HUES64 (cell line): ENCODE measurements around the gene CCL17.
"Not testable (repeated sequence)": the region's sequence is repeated elsewhere in the genome, so short reads cannot be mapped to it uniquely, and the experiment has no call there.

Experiments
- H3K27ac ChIP-seq: 2 replicates; pipeline ENCODE4 v1.7.0; 2013; ENCODE audit warnings: low read depth, low read length, inconsistent platforms
- H3K27me3 ChIP-seq: 2 replicates; pipeline ENCODE4 v1.6.1; 2013; ENCODE audit warnings: mild to moderate bottlenecking, low read length; ENCODE audit not compliant: insufficient read depth
- H3K36me3 ChIP-seq: 2 replicates; pipeline ENCODE4 v1.6.1; 2013; ENCODE audit warnings: mild to moderate bottlenecking, low read length; ENCODE audit not compliant: insufficient read depth
- H3K4me1 ChIP-seq: 2 replicates; pipeline ENCODE4 v1.6.1; 2013; ENCODE audit warnings: mild to moderate bottlenecking, low read length, moderate library complexity; ENCODE audit not compliant: insufficient read depth
- H3K4me3 ChIP-seq: 2 replicates; pipeline ENCODE4 v1.5.1; 2013; ENCODE audit warnings: mild to moderate bottlenecking, low read length, moderate library complexity
- H3K9ac ChIP-seq: 2 replicates; pipeline ENCODE4 v1.6.1; 2013; ENCODE audit warnings: mild to moderate bottlenecking, low read depth, low read length
- H3K9me3 ChIP-seq: 2 replicates; pipeline ENCODE4 v1.6.1; 2013; ENCODE audit warnings: low read depth, low read length; ENCODE audit not compliant: insufficient read depth
- WGBS: fragments of 150-250, 120-280 bp; methylation state at CpG from one replicate; pipeline ENCODE4 v1.1.7; 2013; ENCODE audit warnings: missing lambda C conversion rate; 5-methylcytosine and 5-hydroxymethylcytosine counted together

Gene CCL17

DNA sequence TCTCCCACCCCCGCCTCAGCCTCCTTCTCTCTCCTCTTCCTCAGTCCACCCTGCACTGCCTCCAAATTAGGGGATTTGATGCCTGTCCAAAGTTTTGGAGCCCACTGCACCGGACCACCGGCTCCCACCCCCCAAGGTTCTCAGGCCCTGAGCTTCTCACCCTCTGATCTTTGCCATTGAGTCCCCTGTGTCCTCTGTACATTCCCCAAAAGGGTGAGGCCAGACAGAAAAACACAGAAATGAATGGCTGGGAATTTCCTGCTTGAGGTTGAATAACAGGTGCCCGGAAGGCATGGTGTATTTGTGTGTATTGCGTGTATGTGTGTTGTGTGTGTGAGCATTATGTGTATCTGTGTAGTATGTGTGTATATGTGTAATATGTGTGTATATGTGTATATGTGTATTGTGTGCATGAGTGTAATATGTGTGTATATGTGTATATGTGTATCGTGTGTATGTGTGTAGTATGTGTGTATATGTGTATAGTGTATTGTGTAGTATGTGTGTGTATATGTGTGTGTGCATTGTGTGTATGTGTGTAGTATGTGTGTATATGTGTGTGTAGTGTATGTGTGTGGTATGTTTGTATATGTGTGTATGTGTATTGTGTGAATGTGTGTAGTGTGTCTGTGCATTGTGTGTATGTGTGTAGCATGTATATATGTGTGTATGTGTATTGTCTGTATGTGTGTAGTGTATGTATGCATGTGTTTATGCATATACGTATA, 16.0 kb upstream of the CCL17 start:
- Histone ChIP-seq H3K27ac (no peak overlapping the region), H3K27me3 (peaks cover 3% of the 10 kb centered on the region; the same call in 1 of the 2 replicates), H3K9me3 (no peaks in the 10 kb centered on the region), H3K4me3 (no peak overlapping the region), H3K9ac (no peak overlapping the region), H3K36me3 (no peaks in the 10 kb centered on the region), H3K4me1 (peaks cover 6% of the 10 kb centered on the region; the same call in 1 of the 2 replicates)
- 93% methylated on average over 7 of the region's 7 CpGs for WGBS

DNA sequence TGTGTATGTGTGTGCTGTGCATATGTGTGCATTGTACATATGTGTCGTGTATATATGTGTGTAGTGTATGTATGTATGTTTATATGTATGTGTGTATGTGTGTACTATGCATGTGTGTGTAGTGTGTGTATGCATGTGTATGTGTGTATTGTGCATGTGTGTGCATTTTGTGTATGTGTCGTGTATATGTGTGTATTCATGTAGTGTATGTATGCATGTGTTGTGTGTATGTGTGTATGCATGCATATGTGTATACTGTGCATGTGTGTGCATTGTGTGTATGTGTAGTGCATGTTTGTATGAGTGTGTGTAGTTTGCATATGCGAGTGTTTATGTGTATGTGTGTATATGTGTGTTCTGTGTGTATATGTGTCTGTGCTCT, 15.5 kb upstream of the CCL17 start:
- Histone ChIP-seq H3K9ac (no peak overlapping the region), H3K9me3 (no peaks in the 10 kb centered on the region), H3K27me3 (peaks cover 3% of the 10 kb centered on the region; the same call in 1 of the 2 replicates), H3K36me3 (no peaks in the 10 kb centered on the region), H3K4me3 (no peak overlapping the region), H3K4me1 (peaks cover 6% of the 10 kb centered on the region; the same call in 1 of the 2 replicates), H3K27ac (no peak overlapping the region)
- 87% methylated on average over 3 of the region's 3 CpGs for WGBS

DNA sequence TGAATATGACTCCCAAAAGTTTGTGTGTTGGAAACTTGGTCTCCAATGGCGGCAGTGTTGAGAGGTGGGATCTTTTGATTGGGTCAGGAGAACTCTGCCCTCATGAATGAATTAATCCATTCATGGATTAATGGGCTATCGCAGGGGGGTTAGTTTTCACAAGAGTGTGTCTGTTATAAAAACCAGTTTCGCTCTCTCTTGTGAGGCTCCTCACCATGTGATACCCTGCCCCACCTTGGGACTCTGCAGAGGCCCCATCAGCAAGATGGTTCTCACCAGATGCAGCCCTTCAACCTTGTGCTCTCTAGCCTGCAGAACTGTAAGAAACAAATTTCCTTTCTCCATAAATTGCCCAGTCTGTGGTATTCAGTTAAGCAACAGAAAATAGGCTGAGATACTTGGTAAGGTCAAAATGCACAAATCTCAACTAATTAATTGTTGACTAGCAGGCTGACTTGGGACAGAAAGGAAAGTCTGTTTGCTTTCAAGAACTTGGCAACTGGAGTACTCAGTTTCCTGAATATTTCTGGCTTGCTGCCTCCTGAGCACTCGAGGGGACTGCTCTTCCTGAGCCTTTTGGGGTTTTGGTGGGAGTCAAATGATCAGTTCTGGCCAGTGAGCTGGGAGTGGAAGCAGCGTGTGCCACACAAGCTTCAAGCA, 13.8 kb upstream of the CCL17 start:
- H3K9ac ChIP-seq, result no peak overlapping the region
- H3K27ac ChIP-seq, result no peak overlapping the region
- peaks cover 6% of the 10 kb centered on the region; the same call in 1 of the 2 replicates for H3K4me1 ChIP-seq
- H3K9me3 ChIP-seq, result no peaks in the 10 kb centered on the region
- no peak overlapping the region for H3K4me3 ChIP-seq
- no peaks in the 10 kb centered on the region for H3K36me3 ChIP-seq
- WGBS, result 93% methylated on average over 5 of the region's 5 CpGs
- peaks cover 3% of the 10 kb centered on the region; the same call in 1 of the 2 replicates for H3K27me3 ChIP-seq

DNA sequence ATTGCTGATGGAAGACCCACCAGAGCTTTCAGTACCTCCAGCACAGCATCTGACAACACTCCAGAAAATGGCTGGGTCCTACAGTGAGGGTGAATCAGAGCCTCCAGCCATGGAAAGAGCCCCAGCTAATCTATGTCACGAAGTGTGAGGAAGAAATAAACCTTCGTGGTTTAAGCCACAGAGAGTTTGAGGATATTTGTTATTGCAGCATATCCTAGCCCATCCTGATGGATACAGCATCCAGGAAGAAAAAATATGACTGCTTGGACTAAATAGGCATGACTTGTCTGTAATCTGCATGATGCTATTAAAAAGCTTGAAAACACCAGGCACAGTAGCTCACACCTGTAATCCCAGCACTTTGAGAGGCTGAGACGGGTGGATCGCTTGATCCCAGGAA, 13.3 kb upstream of the CCL17 start:
- H3K36me3 ChIP-seq, result no peaks in the 10 kb centered on the region
- WGBS, result 93% methylated on average over 4 of the region's 4 CpGs
- H3K9ac ChIP-seq, result no peak overlapping the region
- H3K27me3 ChIP-seq, result peaks cover 3% of the 10 kb centered on the region; the same call in 1 of the 2 replicates
- H3K4me1 ChIP-seq, result peaks cover 4% of the 10 kb centered on the region; the same call in 1 of the 2 replicates
- no peak overlapping the region for H3K4me3 ChIP-seq
- no peak overlapping the region for H3K27ac ChIP-seq
- H3K9me3 ChIP-seq, result no peaks in the 10 kb centered on the region

DNA sequence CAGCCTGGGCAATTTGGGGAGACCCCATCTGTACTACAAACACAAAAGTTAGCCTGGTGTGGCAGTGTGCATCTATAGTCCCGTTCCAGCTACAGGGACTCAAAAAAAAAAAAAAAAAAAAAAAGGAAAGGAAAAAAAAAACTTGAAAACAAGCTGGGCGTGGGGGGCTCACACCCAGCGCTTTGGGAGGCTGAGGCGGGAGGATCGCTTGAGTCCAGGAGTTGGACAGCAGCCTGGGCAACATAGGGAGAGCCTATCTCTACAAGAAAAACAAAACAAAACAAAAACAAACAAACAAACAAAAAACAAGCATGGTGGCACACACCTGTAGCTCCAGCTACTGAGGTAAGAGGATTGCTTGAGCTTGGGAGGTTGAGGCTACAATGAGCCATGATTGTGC, 12.9 kb upstream of the CCL17 start:
- H3K9me3 ChIP-seq, result no peaks in the 10 kb centered on the region
- H3K9ac ChIP-seq, result no peak overlapping the region
- no peak overlapping the region for H3K27ac ChIP-seq
- no peak overlapping the region for H3K4me3 ChIP-seq
- no peaks in the 10 kb centered on the region for H3K36me3 ChIP-seq
- 88% methylated on average over 5 of the region's 5 CpGs for WGBS
- peaks cover 3% of the 10 kb centered on the region; the same call in 1 of the 2 replicates for H3K27me3 ChIP-seq
- H3K4me1 ChIP-seq, result no peaks in the 10 kb centered on the region

DNA sequence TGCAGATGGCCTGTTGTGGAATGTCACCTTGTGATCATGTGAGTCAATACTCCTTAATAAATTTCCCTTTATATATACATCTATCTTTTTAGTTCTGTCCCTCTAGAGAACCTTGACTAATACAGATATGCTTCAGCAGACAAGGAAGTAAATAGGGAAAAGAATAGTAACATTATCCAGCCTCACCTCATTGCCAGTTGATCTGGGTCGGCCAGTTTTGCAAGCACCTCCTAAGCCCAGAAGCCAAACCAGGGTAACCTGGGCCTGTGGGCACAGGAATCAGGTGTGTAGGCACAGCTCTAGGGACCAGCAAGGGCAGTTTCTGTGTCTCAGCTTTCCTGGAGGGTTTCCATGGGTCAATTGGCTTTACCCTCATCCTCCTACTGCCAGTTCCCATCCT, 11.9 kb upstream of the CCL17 start:
- peaks cover 3% of the 10 kb centered on the region; the same call in 1 of the 2 replicates for H3K27me3 ChIP-seq
- no peak overlapping the region for H3K4me3 ChIP-seq
- H3K4me1 ChIP-seq, result no peaks in the 10 kb centered on the region
- WGBS, result 80% methylated on average over 1 of the region's 1 CpG
- no peak overlapping the region for H3K9ac ChIP-seq
- H3K9me3 ChIP-seq, result no peaks in the 10 kb centered on the region
- H3K36me3 ChIP-seq, result no peaks in the 10 kb centered on the region
- H3K27ac ChIP-seq, result no peak overlapping the region

DNA sequence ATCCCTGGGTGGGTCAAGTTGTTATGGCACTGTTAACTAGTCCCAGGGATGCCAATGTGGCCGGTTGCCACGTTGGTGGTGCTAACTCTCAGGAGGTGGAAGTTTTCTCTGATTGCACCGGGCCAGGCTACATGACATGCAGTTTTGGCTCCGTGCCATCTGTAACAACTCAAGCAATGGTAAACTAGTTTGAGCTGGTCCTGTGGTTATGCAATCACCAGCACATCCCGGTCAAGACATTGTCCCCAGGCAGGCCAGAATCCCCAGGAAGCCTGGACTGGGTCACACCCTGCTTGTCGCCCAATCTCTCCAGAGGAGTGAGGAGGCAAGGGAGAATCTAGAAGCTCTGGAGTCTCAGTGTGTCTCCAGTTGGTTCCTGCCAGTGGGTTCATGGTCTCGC, 10.1 kb upstream of the CCL17 start:
- no peaks in the 10 kb centered on the region for H3K27me3 ChIP-seq
- H3K27ac ChIP-seq, result no peak overlapping the region
- H3K9ac ChIP-seq, result no peak overlapping the region
- H3K4me1 ChIP-seq, result no peaks in the 10 kb centered on the region
- WGBS, result 96% methylated on average over 7 of the region's 7 CpGs
- H3K9me3 ChIP-seq, result no peaks in the 10 kb centered on the region
- H3K4me3 ChIP-seq, result no peak overlapping the region
- H3K36me3 ChIP-seq, result no peaks in the 10 kb centered on the region

DNA sequence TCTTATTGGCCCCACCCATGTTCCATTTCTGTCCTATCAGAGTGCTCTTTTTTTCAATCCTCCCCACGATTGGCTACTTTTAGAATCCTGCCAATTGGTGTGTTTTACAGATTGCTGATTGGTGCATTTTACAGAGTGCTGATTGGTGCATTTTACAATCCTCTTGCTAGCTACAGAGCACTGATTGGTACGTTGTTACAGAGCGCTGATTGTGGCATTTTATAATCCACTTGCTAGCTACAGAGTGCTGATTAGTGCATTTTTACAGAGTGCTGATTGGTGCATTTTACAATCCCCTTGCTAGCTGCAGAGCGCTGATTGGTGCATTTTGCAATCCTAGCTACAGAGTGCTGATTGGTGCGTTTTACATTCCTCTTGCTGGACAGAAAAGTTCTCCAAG, 9.5 kb upstream of the CCL17 start:
- Histone ChIP-seq H3K9ac (no peak overlapping the region), H3K4me1 (no peaks in the 10 kb centered on the region), H3K4me3 (no peak overlapping the region), H3K27me3 (no peaks in the 10 kb centered on the region), H3K9me3 (no peaks in the 10 kb centered on the region), H3K27ac (no peak overlapping the region), H3K36me3 (no peaks in the 10 kb centered on the region)
- 93% methylated on average over 5 of the region's 5 CpGs for WGBS

DNA sequence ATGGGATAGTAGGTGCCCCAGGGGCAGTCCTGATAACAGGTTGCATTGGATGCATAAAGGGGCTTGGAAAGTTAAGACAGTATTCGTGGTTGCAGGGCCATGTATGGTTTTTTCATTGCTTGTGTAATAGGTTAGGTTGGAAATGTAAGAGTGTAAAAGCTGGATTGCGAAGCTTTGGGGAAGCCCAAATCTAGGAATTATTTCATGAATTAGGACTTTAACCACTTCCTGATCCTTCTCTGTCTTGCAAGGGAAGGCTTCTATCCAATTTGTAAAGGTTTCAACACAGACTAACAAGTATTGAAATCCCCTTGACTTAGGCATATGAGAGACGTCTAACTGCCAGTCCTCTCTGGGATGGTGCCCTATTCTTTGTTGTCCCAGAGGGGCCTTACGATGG, 7.8 kb upstream of the CCL17 start:
- Histone ChIP-seq H3K36me3 (no peaks in the 10 kb centered on the region), H3K4me3 (no peak overlapping the region), H3K27me3 (no peaks in the 10 kb centered on the region), H3K9ac (no peak overlapping the region), H3K4me1 (no peaks in the 10 kb centered on the region), H3K9me3 (no peaks in the 10 kb centered on the region), H3K27ac (no peak overlapping the region)
- 86% methylated on average over 4 of the region's 4 CpGs for WGBS

DNA sequence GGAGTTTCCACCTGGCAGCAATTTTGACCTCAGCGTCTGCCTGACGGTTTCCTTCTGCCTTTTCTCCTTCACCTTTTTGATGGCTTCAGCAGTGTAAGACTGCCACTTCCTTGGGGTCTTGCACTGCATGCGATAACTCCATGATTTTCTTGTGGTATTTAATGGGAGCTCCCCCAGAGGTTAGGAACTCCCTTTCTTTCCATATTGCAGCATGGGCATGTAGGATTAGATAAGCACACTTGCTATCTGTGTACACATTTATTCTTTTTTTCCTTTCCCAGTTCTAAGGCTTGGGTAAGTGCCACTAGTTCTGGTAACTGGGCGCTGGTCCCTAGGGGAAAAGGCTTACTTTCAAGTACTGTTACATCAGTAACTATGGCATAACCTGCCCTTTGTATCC, 7.1 kb upstream of the CCL17 start:
- H3K9me3 ChIP-seq, H3K4me1 ChIP-seq, H3K27me3 ChIP-seq, H3K9ac ChIP-seq, H3K36me3 ChIP-seq, H3K27ac ChIP-seq, H3K4me3 ChIP-seq: not testable (repeated sequence)
- WGBS, result 95% methylated on average over 4 of the region's 4 CpGs

DNA sequence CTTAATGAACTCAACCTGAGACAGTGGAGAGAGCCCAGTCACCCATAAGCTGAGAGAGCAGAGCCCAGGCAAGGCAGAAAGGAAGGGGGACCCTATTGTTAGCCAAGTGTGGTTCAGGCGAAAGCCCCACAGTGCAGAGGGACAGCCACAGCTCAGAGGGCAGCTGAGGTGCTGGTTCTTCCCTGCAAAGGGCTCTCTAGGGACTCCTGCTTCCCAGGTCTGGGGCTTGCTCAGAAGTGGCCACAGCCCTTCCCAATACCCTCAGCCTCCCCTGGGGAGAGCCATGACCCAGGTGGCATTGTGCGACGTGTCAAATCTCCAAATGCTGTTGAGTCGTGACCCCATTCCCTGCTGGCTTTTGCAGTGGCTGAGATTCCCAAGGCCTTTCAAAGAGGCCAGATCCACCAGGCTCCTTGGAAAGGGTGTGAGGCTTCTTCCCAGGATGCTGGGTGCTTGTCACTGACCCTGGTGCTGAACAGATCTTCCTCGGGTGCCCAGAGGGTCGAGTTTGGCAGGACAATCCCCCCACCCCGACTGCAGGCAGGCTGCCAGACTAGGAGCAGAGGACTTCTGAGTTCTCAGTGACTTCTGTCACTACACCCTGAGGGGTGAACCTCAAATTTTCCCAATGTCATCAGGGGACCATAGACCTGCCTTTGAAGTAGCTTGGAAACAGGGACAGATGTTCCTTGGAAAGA, 2.5 kb upstream of the CCL17 start:
- no peaks in the 10 kb centered on the region for H3K4me1 ChIP-seq
- H3K9me3 ChIP-seq, result no peaks in the 10 kb centered on the region
- no peak overlapping the region for H3K27ac ChIP-seq
- H3K36me3 ChIP-seq, result no peaks in the 10 kb centered on the region
- no peak overlapping the region for H3K9ac ChIP-seq
- no peaks in the 10 kb centered on the region for H3K27me3 ChIP-seq
- no peak overlapping the region for H3K4me3 ChIP-seq
- 57% methylated on average over 7 of the region's 7 CpGs for WGBS
